RWPE2 (cell line): ENCODE results near the gene PIGH.

Experiments
- ATAC-seq: fragments of 200-7000 bp; cut with Tn5 transposase; 3 replicates; pipeline ENCODE4 v1.9.1; 2021; ENCODE audit warnings: low read depth
- DNase-seq: peaks from one replicate; pipeline ENCODE4 v3.0.0-alpha.2; 2020; ENCODE audit warnings: low spot score
- H3K27ac ChIP-seq: fragments of 450-650 bp; 2 replicates; pipeline ENCODE4 v1.5.1; 2017; ENCODE audit warnings: mild to moderate bottlenecking; ENCODE audit not compliant: poor library complexity, severe bottlenecking
- H3K27me3 ChIP-seq: fragments of 250-450 bp; sonication (Bioruptor Pico); 2 replicates; pipeline ENCODE4 v1.5.1; 2021; ENCODE audit warnings: mild to moderate bottlenecking, moderate library complexity; ENCODE audit not compliant: insufficient read depth, poor library complexity, severe bottlenecking
- H3K36me3 ChIP-seq: fragments of 250-450 bp; sonication (Bioruptor Pico); 2 replicates; pipeline ENCODE4 v1.5.1; 2020; ENCODE audit warnings: low read depth, mild to moderate bottlenecking, moderate library complexity
- H3K4me1 ChIP-seq: fragments of 250-450 bp; sonication (Bioruptor Pico); 2 replicates; pipeline ENCODE4 v1.5.1; 2021; ENCODE audit warnings: mild to moderate bottlenecking, moderate library complexity; ENCODE audit not compliant: insufficient read depth, poor library complexity, severe bottlenecking
- H3K4me3 ChIP-seq: fragments of 250-450 bp; sonication (Bioruptor Pico); 2 replicates; pipeline ENCODE4 v1.5.1; 2021; ENCODE audit warnings: mild to moderate bottlenecking, moderate library complexity; ENCODE audit not compliant: severe bottlenecking
- H3K9me3 ChIP-seq: fragments of 250-450 bp; sonication (Bioruptor Pico); 2 replicates; pipeline ENCODE4 v1.5.1; 2021; ENCODE audit warnings: mild to moderate bottlenecking, moderate library complexity; ENCODE audit not compliant: severe bottlenecking
- TF ChIP-seq, protein P1 (sequence below): fragments of 450-650 bp; IDR thresholded peaks from one replicate; pipeline ENCODE4 v1.5.1; 2017; ENCODE audit warnings: mild to moderate bottlenecking, moderate library complexity; ENCODE audit not compliant: poor library complexity, severe bottlenecking

PIGH gene

DNA sequence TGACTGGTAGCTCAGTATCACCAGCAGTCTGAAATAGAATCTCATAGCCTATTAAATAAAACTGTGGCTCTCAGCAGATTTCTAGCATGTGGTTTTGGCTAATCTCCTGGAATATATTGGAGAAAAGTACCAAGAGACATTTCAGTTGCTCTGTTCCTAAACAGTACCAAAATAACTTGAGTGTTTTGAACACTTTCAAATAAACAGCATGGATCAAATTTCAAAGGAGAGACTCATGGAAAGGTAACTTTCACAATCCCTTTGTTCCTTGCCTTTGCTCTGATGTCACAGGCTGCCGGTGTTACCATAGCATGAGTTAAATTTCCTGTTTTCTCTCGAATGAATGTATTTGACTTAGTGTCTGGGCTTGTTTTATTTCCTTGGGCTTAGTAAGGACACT, 23.0 kb upstream of the PIGH start:
- H3K36me3 ChIP-seq, result no peaks in the 10 kb centered on the region
- H3K27me3 ChIP-seq, result no peaks in the 10 kb centered on the region
- H3K27ac ChIP-seq, result peak overlapping the region; percentile 71
- peaks cover 30% of the 10 kb centered on the region for H3K4me1 ChIP-seq
- H3K9me3 ChIP-seq, result no peaks in the 10 kb centered on the region
- peak; percentile 40 for ATAC-seq
- no peak overlapping the region for H3K4me3 ChIP-seq
- TF ChIP-seq, protein P1, sequence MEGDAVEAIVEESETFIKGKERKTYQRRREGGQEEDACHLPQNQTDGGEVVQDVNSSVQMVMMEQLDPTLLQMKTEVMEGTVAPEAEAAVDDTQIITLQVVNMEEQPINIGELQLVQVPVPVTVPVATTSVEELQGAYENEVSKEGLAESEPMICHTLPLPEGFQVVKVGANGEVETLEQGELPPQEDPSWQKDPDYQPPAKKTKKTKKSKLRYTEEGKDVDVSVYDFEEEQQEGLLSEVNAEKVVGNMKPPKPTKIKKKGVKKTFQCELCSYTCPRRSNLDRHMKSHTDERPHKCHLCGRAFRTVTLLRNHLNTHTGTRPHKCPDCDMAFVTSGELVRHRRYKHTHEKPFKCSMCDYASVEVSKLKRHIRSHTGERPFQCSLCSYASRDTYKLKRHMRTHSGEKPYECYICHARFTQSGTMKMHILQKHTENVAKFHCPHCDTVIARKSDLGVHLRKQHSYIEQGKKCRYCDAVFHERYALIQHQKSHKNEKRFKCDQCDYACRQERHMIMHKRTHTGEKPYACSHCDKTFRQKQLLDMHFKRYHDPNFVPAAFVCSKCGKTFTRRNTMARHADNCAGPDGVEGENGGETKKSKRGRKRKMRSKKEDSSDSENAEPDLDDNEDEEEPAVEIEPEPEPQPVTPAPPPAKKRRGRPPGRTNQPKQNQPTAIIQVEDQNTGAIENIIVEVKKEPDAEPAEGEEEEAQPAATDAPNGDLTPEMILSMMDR, result no peak
- no peak for DNase-seq

DNA sequence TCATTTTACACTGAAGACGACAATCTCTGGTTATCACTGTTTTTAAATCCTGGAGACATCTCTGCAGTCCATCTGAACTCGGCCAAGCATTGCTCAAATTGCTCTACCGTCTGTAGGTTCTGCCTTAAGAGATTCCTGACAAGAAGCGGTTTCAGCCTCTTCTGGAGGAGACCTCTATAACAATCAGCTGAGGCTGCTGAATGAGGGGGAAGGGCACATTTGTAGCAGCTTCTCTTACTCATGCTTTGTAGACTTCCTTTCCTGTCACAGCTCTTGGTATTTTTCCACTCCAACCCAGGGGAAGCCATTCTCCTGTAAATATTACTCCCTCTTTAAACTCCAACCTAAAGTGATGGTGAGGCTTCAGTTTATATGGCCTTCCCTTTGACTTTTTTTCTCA, 22.6 kb upstream of the PIGH start:
- H3K36me3 ChIP-seq, result no peaks in the 10 kb centered on the region
- H3K4me1 ChIP-seq, result peaks cover 30% of the 10 kb centered on the region

DNA sequence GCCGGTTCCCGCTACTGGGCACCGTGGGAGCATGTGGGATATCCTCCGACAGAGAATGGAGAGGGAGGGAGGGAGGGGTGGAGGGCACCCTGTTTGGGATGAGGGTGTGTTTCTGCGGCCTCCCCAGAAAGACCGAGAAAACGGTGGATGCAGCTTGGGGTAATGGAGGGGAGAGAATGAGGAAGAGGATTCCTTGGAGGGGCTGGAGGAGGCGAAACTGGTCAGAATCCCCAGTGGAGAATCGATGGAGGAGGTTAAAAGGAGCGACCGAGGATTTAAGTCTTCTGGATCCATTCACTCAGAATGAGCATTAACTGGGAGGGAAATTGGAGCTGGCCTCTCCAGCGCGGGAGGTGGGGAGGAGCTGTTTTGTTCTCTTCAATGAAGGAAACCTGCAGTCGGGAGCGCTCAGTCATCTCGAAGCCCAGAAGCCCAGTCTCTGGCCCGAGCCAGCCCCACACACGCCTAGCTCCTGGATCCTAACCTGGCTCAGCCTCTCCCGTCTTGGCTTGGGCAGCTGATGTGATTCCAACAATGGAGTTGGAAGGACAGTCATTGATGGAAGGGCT, 20.2 kb upstream of the PIGH start:
- ATAC-seq (peak; percentile 7; the same call in 2 of the 3 replicates), DNase-seq (no peak)
- no peaks in the 10 kb centered on the region for H3K27me3 ChIP-seq
- H3K27ac ChIP-seq, result no peak overlapping the region
- H3K9me3 ChIP-seq, result no peaks in the 10 kb centered on the region
- no peaks in the 10 kb centered on the region for H3K36me3 ChIP-seq
- H3K4me1 ChIP-seq, result peaks cover 30% of the 10 kb centered on the region
- TF ChIP-seq, protein P1, result no peak
- peak overlapping the region; percentile 43 for H3K4me3 ChIP-seq

More for the DNA sequence above, 22.6 kb upstream of the PIGH start:
- DNase-seq (no peak), ATAC-seq (peak; percentile 17; the same call in 2 of the 3 replicates)
- no peaks in the 10 kb centered on the region for H3K27me3 ChIP-seq
- peak overlapping the region; percentile 71 for H3K27ac ChIP-seq
- H3K4me3 ChIP-seq, result no peak overlapping the region
- H3K9me3 ChIP-seq, result no peaks in the 10 kb centered on the region
- TF ChIP-seq, protein P1, result no peak

DNA sequence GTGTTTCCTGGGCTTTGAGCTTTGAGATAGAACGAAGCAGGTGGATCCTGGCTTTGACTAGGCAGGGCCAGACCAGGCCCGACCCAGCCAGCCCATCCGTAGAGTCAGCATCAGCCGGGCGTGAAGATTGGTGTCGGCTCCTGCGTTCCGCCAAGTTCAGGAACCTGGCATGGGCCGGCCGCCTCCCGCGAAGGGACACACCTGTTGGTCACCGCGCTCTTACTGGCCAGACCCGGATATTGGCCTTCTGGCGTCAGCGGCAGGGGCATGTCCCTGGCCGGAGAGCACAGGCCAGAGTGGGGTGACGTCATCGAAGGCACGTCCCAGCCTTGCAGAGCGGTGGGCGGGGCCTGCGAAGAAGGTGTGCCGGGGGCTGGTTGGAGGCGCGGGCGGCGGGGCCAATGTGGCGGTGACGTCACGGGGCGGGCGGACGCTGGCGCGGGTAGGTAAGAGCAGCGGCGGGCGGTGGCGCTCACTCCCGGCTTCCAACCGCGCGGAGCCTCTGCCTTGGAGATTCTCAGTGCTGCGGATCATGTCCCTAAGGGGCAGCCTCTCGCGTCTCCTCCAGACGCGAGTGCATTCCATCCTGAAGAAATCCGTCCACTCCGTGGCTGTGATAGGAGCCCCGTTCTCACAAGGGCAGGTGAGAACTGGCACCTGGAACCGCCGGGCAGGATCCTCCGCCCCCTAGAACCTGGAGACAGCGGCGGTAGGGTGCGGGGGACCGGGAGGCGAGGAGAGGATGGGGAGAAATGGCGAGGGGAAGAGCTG, 19.6 kb upstream of the PIGH start, which contains the start of gene ARG2:
TSS of gene ARG2 (plus strand) at position 475 of the 771 bp plus-strand sequence. CDS start at position 533, 58 bp downstream.
- peak; percentile 99 for DNase-seq
- Histone ChIP-seq H3K27ac (no peak within 1 kb of the TSS), H3K36me3 (no peaks in the 10 kb centered on the region), H3K9me3 (no peaks in the 10 kb centered on the region), H3K4me1 (peaks cover 30% of the 10 kb centered on the region), H3K27me3 (no peaks in the 10 kb centered on the region), H3K4me3 (peak within 1 kb of the TSS; percentile 43)
- ATAC-seq, result peak; percentile 75
- TF ChIP-seq, protein P1, result peak; percentile 5
